PC-9 (cell line): ENCODE results near the gene HBB. TPM values are rescaled to one million over a fixed set of nuclear protein-coding genes. Genes with fewer than 3 reads are reported as not detected.

ENCODE experiments used
- BruUV-seq: library from RNA; stranded (reverse); fragments of 400-500 nt; replicated peaks from 2 replicates; lab custom pipeline; 2021; lab: Mats Ljungman, UMichigan
- CTCF ChIA-PET: fragments of 300-600 bp; sonication (Branson Sonifier 250); formaldehyde crosslinking; loops from one replicate; lab custom pipeline; 2022; ENCODE audit warnings: antibody characterized with exemption; lab: Charles Lee
- POLR2A ChIA-PET: fragments of 300-600 bp; sonication (Branson Sonifier 250); formaldehyde crosslinking; loops from one replicate; lab custom pipeline; 2022; ENCODE audit warnings: antibody characterized with exemption; ENCODE audit not compliant: unreplicated experiment; lab: Charles Lee
- DNase-seq, 2 experiments: peaks; one replicate each; pipeline versions ENCODE4 v3.0.0 to v3.0.0-alpha.2; 2015 to 2022; ENCODE audit warnings: mixed read lengths in 1 of 2
- H2AFZ ChIP-seq: fragments of 200-600 bp; sonication (generic); 2 replicates; pipeline ENCODE4 v1.8.1; 2017; ENCODE audit warnings: antibody characterized with exemption
- H3F3A ChIP-seq: fragments of 200-600 bp; sonication (generic); 2 replicates; pipeline ENCODE4 v1.8.1; 2017; ENCODE audit warnings: antibody characterized with exemption, mild to moderate bottlenecking, low read depth; ENCODE audit not compliant: insufficient read depth
- H3K27ac ChIP-seq: fragments of 200-600 bp; sonication (generic); 2 replicates; pipeline ENCODE4 v1.6.1; 2016; ENCODE audit warnings: mixed run types
- H3K27me3 ChIP-seq: fragments of 200-600 bp; sonication (generic); 2 replicates; pipeline ENCODE4 v1.6.1; 2016; ENCODE audit warnings: low read depth, mixed run types; ENCODE audit not compliant: insufficient read depth
- H3K36me3 ChIP-seq: fragments of 200-600 bp; sonication (generic); 2 replicates; pipeline ENCODE4 v1.6.1; 2016; ENCODE audit warnings: low read depth, mixed run types
- H3K4me1 ChIP-seq: fragments of 200-600 bp; sonication (generic); replicated peaks from 2 replicates; pipeline ENCODE4 v1.6.1; 2016; ENCODE audit warnings: mixed run types; ENCODE audit not compliant: insufficient read depth
- H3K4me2 ChIP-seq: fragments of 200-600 bp; sonication (generic); 2 replicates; pipeline ENCODE4 v1.6.1; 2017; ENCODE audit warnings: mixed run types
- H3K4me3 ChIP-seq: fragments of 200-600 bp; sonication (generic); 2 replicates; pipeline ENCODE4 v1.6.1; 2016; ENCODE audit warnings: mixed run types
- H3K79me2 ChIP-seq: fragments of 200-600 bp; sonication (generic); 2 replicates; pipeline ENCODE4 v1.6.1; 2017; ENCODE audit warnings: low read depth, mixed run types
- H3K9me2 ChIP-seq: fragments of 200-600 bp; sonication (generic); 2 replicates; pipeline ENCODE4 v1.8.1; 2017; ENCODE audit warnings: mild to moderate bottlenecking; ENCODE audit not compliant: insufficient read depth
- H3K9me3 ChIP-seq: fragments of 200-600 bp; sonication (generic); 2 replicates; pipeline ENCODE4 v1.8.1; 2016; ENCODE audit warnings: low read depth; ENCODE audit not compliant: insufficient read depth
- H4K20me1 ChIP-seq: fragments of 200-600 bp; sonication (generic); 2 replicates; pipeline ENCODE4 v1.8.1; 2017; ENCODE audit not compliant: insufficient read depth
- CTCF ChIP-seq: fragments of 200-600 bp; sonication (generic); conservative IDR thresholded peaks from 2 replicates; pipeline ENCODE4 v1.6.1; 2017; ENCODE audit warnings: mixed run types, antibody characterized with exemption, mild to moderate bottlenecking, moderate library complexity
- EZH2 ChIP-seq: fragments of 200-600 bp; sonication (generic); IDR thresholded peaks from 2 replicates; pipeline ENCODE4 v1.8.0; 2017; ENCODE audit warnings: antibody characterized with exemption, low read depth
- intact Hi-C: fragments of 100-400 bp; cut with micrococcal nuclease; formaldehyde crosslinking; loops from one replicate; pipeline ENCODE4 v1.10.0; 2022; ENCODE audit not compliant: unreplicated experiment
- total RNA-seq: library from RNA; stranded (reverse); gene quantifications from 2 replicates; pipeline ENCODE4 v1.2.3, GENCODE V29; 2021

Gene HBB
- total RNA-seq, 1 experiment from 2014 or later: not detected

- no TSS peak for BruUV-seq
- DNase-seq: no peak
- POLR2A ChIA-PET: no interaction called here
Observed at GRCh38 chr11:5272395-5273017, 45.6 kb upstream of the HBB start.

GRCh38 chr11:5269715-5270147, 42.9 kb upstream of the HBB start, which contains the start of gene HBE1:
TSS of gene HBE1 (minus strand) at chr11:5269945. CDS start at chr11:5269890, 55 bp downstream.
- Histone ChIP-seq H3K36me3 (no peaks in the 10 kb centered on the region), H3K27me3 (no peaks in the 10 kb centered on the region), H3F3A (no peaks in the 10 kb centered on the region), H2AFZ (no peak within 1 kb of the TSS), H3K9me2 (no peaks in the 10 kb centered on the region), H3K9me3 (no peaks in the 10 kb centered on the region), H3K4me2 (no peak within 1 kb of the TSS), H4K20me1 (no peaks in the 10 kb centered on the region), H3K4me3 (no peak within 1 kb of the TSS), H3K4me1 (no peaks in the 10 kb centered on the region), H3K79me2 (no peaks in the 10 kb centered on the region), H3K27ac (no peak within 1 kb of the TSS)
- no TSS peak for BruUV-seq
- intact Hi-C loops: no loop called here
- no peak for TF ChIP-seq CTCF
- TF ChIP-seq EZH2: no peak
- DNase-seq: no peak
- ChIA-PET POLR2A (no interaction called here), CTCF (no interaction called here)

More at GRCh38 chr11:5272395-5273017, 45.6 kb upstream of the HBB start:
- Histone ChIP-seq H3K4me1 (no peaks in the 10 kb centered on the region), H3K9me2 (no peaks in the 10 kb centered on the region), H3K36me3 (no peaks in the 10 kb centered on the region), H3K9me3 (no peaks in the 10 kb centered on the region), H3K27ac (no peak overlapping the region), H3K4me2 (no peak overlapping the region), H3F3A (no peaks in the 10 kb centered on the region), H3K4me3 (no peak overlapping the region), H3K27me3 (no peaks in the 10 kb centered on the region), H4K20me1 (no peaks in the 10 kb centered on the region), H3K79me2 (no peaks in the 10 kb centered on the region), H2AFZ (no peak overlapping the region)
- intact Hi-C loops: no loop called here
- TF ChIP-seq EZH2 (no peak), CTCF (no peak)
- CTCF ChIA-PET: no interaction called here

- H3K79me2 ChIP-seq: no peaks in the 10 kb centered on the region
- no peak overlapping the region for H3K4me2 ChIP-seq
- no peaks in the 10 kb centered on the region for H3K9me2 ChIP-seq
- no peaks in the 10 kb centered on the region for H3K4me1 ChIP-seq
- H3F3A ChIP-seq: no peaks in the 10 kb centered on the region
- POLR2A ChIA-PET: no interaction called here
- H2AFZ ChIP-seq: no peak overlapping the region
- TF ChIP-seq CTCF: no peak
- TF ChIP-seq EZH2: no peak
- no peaks in the 10 kb centered on the region for H3K36me3 ChIP-seq
- BruUV-seq: no TSS peak
- no peaks in the 10 kb centered on the region for H3K9me3 ChIP-seq
- DNase-seq: no peak
- intact Hi-C loops: no loop called here
- CTCF ChIA-PET: no interaction called here
- no peaks in the 10 kb centered on the region for H3K27me3 ChIP-seq
- no peak overlapping the region for H3K4me3 ChIP-seq
- no peaks in the 10 kb centered on the region for H4K20me1 ChIP-seq
- no peak overlapping the region for H3K27ac ChIP-seq
Observed at GRCh38 chr11:5267033-5267563, 40.2 kb upstream of the HBB start.
